Measurements from ENCODE around the gene RIC8B. TPM values are rescaled to one million over a fixed set of nuclear protein-coding genes. Genes with fewer than 3 reads are reported as not detected.

Gene RIC8B
- total and polyA plus RNA-seq, 8 donors: 14.5 to 28.0 (median 23.1) TPM

DNA sequence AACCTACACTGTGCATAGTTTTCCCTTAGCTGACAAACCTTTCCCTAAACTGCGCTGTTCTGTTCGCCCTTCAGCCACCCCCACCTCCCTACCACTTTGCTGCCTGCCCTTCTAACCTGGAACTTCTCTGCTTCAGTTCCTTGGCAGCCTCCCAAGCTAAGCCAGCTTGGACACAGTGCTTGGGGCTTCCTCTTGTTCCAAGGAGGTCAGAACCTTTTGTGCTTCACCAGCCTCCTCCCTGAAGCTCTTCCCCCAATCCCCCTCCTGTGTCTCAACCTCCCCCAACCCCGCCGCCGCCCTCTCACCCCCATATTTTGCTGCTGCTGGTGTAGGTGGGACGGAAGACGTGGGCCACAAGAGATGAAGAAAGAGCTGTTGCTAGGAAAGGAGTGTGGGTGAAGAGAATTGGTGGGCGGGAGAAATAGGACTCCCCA lies 8.1 kb upstream of the RIC8B start:
- Histone ChIP-seq H3K27me3 (peaks cover 0 to 16% of the 10 kb centered on the region in 2 donors), H3K27ac (no peak overlapping the region), H3K4me1 (peaks cover 0 to 3% of the 10 kb centered on the region in 2 donors), H3K36me3 (no peaks in the 10 kb centered on the region), H3K4me3 (no peak overlapping the region), H3K9me3 (no peaks in the 10 kb centered on the region)
- TF ChIP-seq CTCF (IDR thresholded peaks at IDR 0.05): no peak
- ATAC-seq (peak; percentile 66), DNase-seq (peak in 1 of 4 donors; percentile 55)
- intact Hi-C loops (cut with DNase I): no loop called here

GRCh38 chr12:106767206-106767605 lies 7.3 kb upstream of the RIC8B start:
- Histone ChIP-seq H3K27ac (no peak overlapping the region), H3K9me3 (no peaks in the 10 kb centered on the region)
- intact Hi-C loops (cut with DNase I): no loop called here

DNA sequence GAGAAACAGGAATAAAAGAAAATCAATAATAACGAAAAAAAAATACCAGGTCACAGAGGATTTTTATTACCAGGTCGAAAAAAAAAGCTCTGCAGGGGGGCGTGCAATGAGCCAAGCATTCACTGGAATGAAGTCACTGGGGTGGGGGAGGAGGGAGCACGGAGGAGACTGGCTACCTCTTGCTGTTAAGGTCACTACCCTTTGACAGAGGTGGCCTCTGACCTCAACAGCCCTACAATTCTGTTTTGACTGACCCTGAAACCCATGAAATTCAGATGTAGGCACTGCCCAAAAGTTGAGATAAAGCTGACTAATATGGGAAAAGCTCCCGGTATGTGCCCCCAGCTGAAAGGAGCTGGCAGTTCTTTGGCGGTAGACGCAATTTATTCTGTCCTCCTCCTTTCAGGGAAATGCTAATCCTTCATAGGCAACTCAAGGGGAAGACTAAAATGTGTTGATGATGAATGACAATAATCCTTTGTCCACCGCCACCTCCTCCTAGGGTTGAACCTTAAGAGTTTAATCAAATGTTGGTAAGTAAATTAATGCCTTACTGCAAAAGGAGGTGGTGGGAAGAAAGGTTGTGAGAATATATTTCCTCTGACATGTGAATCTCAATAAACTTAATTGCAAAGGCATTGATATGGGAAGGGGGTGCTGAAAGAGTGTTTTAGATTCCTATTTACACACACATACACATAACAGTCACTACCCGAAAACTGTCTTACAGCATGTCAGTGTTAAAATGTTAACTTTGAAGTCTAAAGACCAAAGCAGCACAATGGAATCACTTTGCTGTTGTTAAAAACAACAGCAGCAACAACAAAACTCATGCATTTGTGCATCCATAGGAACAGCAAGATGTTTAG lies 6.3 kb upstream of the RIC8B start:
- intact Hi-C loops (cut with DNase I): no loop called here

More at GRCh38 chr12:106767206-106767605, 7.3 kb upstream of the RIC8B start:
- TF ChIP-seq CTCF (IDR thresholded peaks at IDR 0.05): no peak
- peaks cover 0 to 3% of the 10 kb centered on the region in 2 donors for H3K4me1 ChIP-seq
- ATAC-seq (no peak), DNase-seq (no peak)
- no peak overlapping the region for H3K4me3 ChIP-seq
- no peaks in the 10 kb centered on the region for H3K36me3 ChIP-seq
- peaks cover 0 to 16% of the 10 kb centered on the region in 2 donors for H3K27me3 ChIP-seq

DNA sequence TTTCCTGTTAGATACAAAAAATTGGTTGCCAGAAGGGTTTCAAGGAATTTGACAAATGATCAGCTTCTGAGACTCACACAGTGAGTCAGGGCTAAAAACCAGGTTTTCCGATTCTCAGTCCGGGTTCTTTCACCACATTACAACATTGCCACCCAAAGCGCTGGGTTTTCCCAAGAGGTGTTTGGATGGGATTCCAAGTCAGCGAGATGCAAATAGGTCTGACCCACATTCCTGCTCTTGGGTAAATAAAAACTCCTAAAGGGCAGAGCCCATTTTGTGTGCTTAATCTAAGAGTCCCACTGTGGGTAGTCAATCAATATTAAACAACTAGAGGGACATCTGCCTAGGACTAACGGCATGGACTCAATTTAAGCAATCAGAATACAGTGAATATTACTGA lies 5.4 kb upstream of the RIC8B start:
- no peak for TF ChIP-seq CTCF (IDR thresholded peaks at IDR 0.05)
- Histone ChIP-seq H3K27me3 (peaks cover 0 to 16% of the 10 kb centered on the region in 2 donors), H3K9me3 (no peaks in the 10 kb centered on the region), H3K4me1 (peaks cover 3 to 4% of the 10 kb centered on the region in 2 donors), H3K36me3 (no peaks in the 10 kb centered on the region), H3K4me3 (no peak overlapping the region), H3K27ac (no peak overlapping the region)
- DNase-seq: no peak
- intact Hi-C loops (cut with DNase I): no loop called here
- ATAC-seq: peak; percentile 5

More for the DNA sequence above, 6.3 kb upstream of the RIC8B start:
- Histone ChIP-seq H3K27ac (no peak overlapping the region), H3K4me3 (no peak overlapping the region), H3K27me3 (peaks cover 0 to 16% of the 10 kb centered on the region in 2 donors), H3K36me3 (no peaks in the 10 kb centered on the region), H3K9me3 (no peaks in the 10 kb centered on the region), H3K4me1 (peaks cover 0 to 3% of the 10 kb centered on the region in 2 donors)
- no peak for TF ChIP-seq CTCF (IDR thresholded peaks at IDR 0.05)
- ATAC-seq (no peak), DNase-seq (no peak)

GRCh38 chr12:106769546-106769945 lies 4.9 kb upstream of the RIC8B start:
- ATAC-seq (no peak), DNase-seq (no peak)
- intact Hi-C loops (cut with DNase I): no loop called here
- H3K27me3 ChIP-seq: peaks cover 0 to 16% of the 10 kb centered on the region in 2 donors
- no peak overlapping the region for H3K27ac ChIP-seq
- H3K4me1 ChIP-seq: peaks cover 3 to 4% of the 10 kb centered on the region in 2 donors
- no peak for TF ChIP-seq CTCF (IDR thresholded peaks at IDR 0.05)
- H3K9me3 ChIP-seq: no peaks in the 10 kb centered on the region
- no peaks in the 10 kb centered on the region for H3K36me3 ChIP-seq
- no peak overlapping the region for H3K4me3 ChIP-seq
